ENCODE data around the gene SPINK4. TPM values are rescaled to one million over a fixed set of nuclear protein-coding genes. Genes with fewer than 3 reads are reported as not detected.

Gene SPINK4
- total and polyA plus RNA-seq, 10 donors = 0.67 TPM; not detected in 9

DNA sequence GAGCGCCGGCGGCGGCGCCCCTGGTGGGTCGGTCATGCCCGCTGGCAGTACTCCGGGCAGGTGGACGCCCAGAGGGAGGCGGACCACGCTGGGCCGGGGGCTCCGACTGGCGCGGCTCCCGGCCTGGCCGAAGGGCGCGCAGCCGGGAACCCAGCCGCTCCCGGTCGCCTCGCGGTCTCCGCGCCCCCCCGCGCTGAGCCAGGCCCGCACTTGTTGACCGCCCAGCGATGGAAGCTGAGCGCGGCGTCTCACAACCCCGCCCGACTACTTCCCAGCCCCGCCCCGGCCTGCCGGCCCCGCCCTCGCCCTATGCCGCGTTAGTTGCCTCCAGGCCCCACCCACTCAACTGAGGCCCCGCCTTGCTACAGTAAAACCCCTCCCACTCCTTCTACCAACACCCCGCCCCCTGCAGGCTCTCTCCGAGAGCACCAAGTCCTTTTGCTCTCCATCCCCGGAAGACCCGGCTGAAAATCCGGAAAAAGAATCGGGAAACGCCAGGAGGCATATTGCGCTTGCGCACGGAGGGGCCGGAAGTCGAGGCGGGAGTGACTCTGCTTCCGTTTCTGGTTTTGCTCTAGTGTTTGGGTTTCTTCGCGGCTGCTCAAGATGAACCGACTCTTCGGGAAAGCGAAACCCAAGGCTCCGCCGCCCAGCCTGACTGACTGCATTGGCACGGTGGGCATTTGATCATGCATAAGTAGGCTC is 24.7 kb downstream of the SPINK4 start, which contains the start of the genes BAG1 and CHMP5:
BAG1 (minus strand) TSS at position 236 of the 705 bp plus-strand sequence.
CHMP5 (plus strand) TSS at position 577 of the 705 bp plus-strand sequence; CDS start at position 607, 30 bp downstream.
- H3K9me3 ChIP-seq = no peaks in the 10 kb centered on the region
- H3K4me1 ChIP-seq = peaks cover 16 to 66% (median 44%) of the 10 kb centered on the region in 6 donors
- peak within 1 kb of the TSS; percentile 79 to 99 (median 96) for H3K27ac ChIP-seq
- 0 to 1% (median 0%) methylated on average over 27 to 67 of the region's 67 CpGs for WGBS, 5 donors
- intact Hi-C loops (cut with DNase I; ENCODE audit: low total_unique reads) = no loop called here
- H3K27me3 ChIP-seq (replicated peaks in 1 of 7) = no peaks in the 10 kb centered on the region
- DNase-seq = peak; percentile 100
- peaks cover 0 to 68% (median 46%) of the 10 kb centered on the region in 6 donors for H3K36me3 ChIP-seq
- TF ChIP-seq, protein P1, sequence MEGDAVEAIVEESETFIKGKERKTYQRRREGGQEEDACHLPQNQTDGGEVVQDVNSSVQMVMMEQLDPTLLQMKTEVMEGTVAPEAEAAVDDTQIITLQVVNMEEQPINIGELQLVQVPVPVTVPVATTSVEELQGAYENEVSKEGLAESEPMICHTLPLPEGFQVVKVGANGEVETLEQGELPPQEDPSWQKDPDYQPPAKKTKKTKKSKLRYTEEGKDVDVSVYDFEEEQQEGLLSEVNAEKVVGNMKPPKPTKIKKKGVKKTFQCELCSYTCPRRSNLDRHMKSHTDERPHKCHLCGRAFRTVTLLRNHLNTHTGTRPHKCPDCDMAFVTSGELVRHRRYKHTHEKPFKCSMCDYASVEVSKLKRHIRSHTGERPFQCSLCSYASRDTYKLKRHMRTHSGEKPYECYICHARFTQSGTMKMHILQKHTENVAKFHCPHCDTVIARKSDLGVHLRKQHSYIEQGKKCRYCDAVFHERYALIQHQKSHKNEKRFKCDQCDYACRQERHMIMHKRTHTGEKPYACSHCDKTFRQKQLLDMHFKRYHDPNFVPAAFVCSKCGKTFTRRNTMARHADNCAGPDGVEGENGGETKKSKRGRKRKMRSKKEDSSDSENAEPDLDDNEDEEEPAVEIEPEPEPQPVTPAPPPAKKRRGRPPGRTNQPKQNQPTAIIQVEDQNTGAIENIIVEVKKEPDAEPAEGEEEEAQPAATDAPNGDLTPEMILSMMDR (IDR thresholded peaks at IDR 0.05 in 8 of 11, conservative IDR thresholded peaks at IDR 0.05 in 3 of 11) = peak in 9 of 11 experiments; percentile 47 to 80 (median 61)
- peak in 2 of 3 donors; percentile 52 to 75 for TF ChIP-seq POLR2A (IDR thresholded peaks at IDR 0.05)
- peak; percentile 91 to 94 (median 93) for TF ChIP-seq POLR2AphosphoS5 (IDR thresholded peaks at IDR 0.05)
- H3K4me3 ChIP-seq = peak within 1 kb of the TSS; percentile 69 to 97 (median 88)

DNA sequence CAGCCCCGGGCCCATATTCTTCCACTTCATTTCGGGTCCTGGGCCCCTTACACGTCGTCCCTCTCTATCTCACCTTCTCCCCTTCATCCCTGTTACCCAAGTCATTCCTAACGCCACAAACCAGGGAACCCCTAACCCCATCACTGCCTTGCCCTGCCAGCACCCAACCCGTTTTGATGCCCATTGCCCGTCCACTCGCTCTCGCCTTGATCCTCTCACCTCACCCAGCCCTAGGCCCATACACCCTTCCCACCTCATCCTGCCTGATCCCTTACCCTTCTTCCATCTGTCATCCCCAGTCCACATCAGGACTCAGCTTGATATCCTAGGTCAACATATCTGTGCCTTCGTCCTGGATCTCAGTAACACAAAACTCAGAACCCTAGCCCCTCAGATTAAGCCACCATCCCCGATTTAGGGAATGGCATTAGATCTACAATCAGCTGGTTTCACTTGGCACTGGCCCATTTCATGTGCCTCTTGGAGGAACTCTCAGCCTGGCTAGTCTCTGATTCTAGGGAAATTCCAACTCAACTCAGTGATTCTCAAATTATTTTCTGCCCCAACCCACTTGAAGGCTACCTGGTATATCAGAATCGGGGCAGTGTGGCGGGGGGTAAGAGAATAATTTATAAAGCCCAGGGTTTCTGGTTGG is 25.4 kb downstream of the SPINK4 start:
- H3K4me1 ChIP-seq = peaks cover 16 to 66% (median 44%) of the 10 kb centered on the region in 6 donors
- no peaks in the 10 kb centered on the region for H3K9me3 ChIP-seq
- TF ChIP-seq POLR2A (IDR thresholded peaks at IDR 0.05) = no peak
- TF ChIP-seq, protein P1 (IDR thresholded peaks at IDR 0.05 in 8 of 11, conservative IDR thresholded peaks at IDR 0.05 in 3 of 11) = no peak
- no peak for TF ChIP-seq POLR2AphosphoS5 (IDR thresholded peaks at IDR 0.05)
- H3K27ac ChIP-seq = peak overlapping the region; percentile 79 to 99 (median 96)
- peaks cover 0 to 68% (median 44%) of the 10 kb centered on the region in 6 donors for H3K36me3 ChIP-seq
- 22 to 27% (median 24%) methylated on average over 13 of the region's 13 CpGs for WGBS, 5 donors
- no peaks in the 10 kb centered on the region for H3K27me3 ChIP-seq (replicated peaks in 1 of 7)
- H3K4me3 ChIP-seq = peak overlapping the region; percentile 46 to 97 (median 88)
- DNase-seq = peak; percentile 83
- intact Hi-C loops (cut with DNase I; ENCODE audit: low total_unique reads) = no loop called here

DNA sequence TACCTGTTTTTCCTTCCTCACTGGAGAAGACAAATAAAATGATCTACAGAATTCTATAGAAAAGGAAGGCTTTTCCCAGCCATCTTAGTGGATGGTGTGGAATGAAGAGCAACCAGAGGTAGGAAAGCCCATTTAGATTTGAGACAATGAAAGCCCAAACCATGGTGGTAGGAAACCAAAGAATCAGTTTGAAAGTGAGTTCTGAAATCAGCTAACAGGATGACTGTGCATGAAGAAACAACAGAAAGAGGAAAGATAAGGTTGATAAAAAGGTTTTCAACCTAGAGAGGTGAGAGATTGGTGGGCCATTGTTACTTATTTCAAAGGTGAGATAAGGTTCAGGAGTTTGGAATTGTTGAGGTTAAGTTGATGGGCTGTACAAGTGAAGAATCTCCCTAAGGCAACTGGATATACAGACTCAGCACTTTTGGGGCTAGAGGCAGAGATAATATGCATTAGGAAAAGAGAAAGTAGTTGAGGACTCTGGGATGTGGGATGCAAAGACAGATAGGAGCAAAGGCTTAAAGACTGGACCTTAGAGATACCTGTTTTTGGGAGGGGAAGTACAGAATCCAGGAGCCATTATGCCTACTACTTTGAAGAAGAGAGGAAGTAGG is 27.3 kb downstream of the SPINK4 start:
- TF ChIP-seq, protein P1 (IDR thresholded peaks at IDR 0.05 in 8 of 11, conservative IDR thresholded peaks at IDR 0.05 in 3 of 11) = no peak
- no peaks in the 10 kb centered on the region for H3K9me3 ChIP-seq
- H3K36me3 ChIP-seq = peaks cover 0 to 68% (median 51%) of the 10 kb centered on the region in 6 donors
- peaks cover 16 to 58% (median 41%) of the 10 kb centered on the region in 6 donors for H3K4me1 ChIP-seq
- no peaks in the 10 kb centered on the region for H3K27me3 ChIP-seq (replicated peaks in 1 of 7)
- no peak overlapping the region for H3K4me3 ChIP-seq
- DNase-seq = no peak
- peak overlapping the region in 1 of 8 donors; percentile 12 for H3K27ac ChIP-seq
- intact Hi-C loops (cut with DNase I; ENCODE audit: low total_unique reads) = no loop called here
